Measurements from ENCODE around the gene FAM184B. TPM values are rescaled to one million over a fixed set of nuclear protein-coding genes. Genes with fewer than 3 reads are reported as not detected.
A peak's percentile ranks its signal among the peaks of the same experiment; 100 is the strongest.
"Not testable (repeated sequence)": the region's sequence is repeated elsewhere in the genome, so short reads cannot be mapped to it uniquely, and the experiment has no call there.

FAM184B gene
- total RNA-seq, 1 donor from 2014 or later: not detected

- Histone ChIP-seq H3K9ac (no peak overlapping the region), H4K20me1 (ENCODE audit: low read depth) (no peaks in the 10 kb centered on the region), H3K36me3 (no peaks in the 10 kb centered on the region), H3K79me2 (ENCODE audit: low read depth) (no peaks in the 10 kb centered on the region), H2AFZ (replicated peaks) (no peak overlapping the region), H3F3A (ENCODE audit: low read depth) (peaks cover 3% of the 10 kb centered on the region), H3K27me3 (no peaks in the 10 kb centered on the region), H3K9me3 (ENCODE audit: low read depth) (no peaks in the 10 kb centered on the region), H3K4me1 (no peaks in the 10 kb centered on the region), H3K4me2 (no peak overlapping the region), H3K27ac (no peak overlapping the region), H3K4me3 (no peak overlapping the region)
- TF ChIP-seq EZH2 (IDR thresholded peaks at IDR 0.05) (no peak), EZH2phosphoT487 (IDR thresholded peaks at IDR 0.05) (no peak)
- TF ChIP-seq, protein P1, sequence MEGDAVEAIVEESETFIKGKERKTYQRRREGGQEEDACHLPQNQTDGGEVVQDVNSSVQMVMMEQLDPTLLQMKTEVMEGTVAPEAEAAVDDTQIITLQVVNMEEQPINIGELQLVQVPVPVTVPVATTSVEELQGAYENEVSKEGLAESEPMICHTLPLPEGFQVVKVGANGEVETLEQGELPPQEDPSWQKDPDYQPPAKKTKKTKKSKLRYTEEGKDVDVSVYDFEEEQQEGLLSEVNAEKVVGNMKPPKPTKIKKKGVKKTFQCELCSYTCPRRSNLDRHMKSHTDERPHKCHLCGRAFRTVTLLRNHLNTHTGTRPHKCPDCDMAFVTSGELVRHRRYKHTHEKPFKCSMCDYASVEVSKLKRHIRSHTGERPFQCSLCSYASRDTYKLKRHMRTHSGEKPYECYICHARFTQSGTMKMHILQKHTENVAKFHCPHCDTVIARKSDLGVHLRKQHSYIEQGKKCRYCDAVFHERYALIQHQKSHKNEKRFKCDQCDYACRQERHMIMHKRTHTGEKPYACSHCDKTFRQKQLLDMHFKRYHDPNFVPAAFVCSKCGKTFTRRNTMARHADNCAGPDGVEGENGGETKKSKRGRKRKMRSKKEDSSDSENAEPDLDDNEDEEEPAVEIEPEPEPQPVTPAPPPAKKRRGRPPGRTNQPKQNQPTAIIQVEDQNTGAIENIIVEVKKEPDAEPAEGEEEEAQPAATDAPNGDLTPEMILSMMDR (IDR thresholded peaks at IDR 0.05): no peak
- H3K27me3 Mint-ChIP-seq (ENCODE audit: insufficient read depth, low read depth): no peaks in the 10 kb centered on the region
- H3K4me3 Mint-ChIP-seq: no peak overlapping the region
- DNase-seq (ENCODE audit: low spot score): peak; percentile 21
- H3K27ac Mint-ChIP-seq: peak overlapping the region; percentile 14
- H3K36me3 Mint-ChIP-seq: no peaks in the 10 kb centered on the region
- peaks cover 15% of the 10 kb centered on the region for H3K4me1 Mint-ChIP-seq
- H3K9me3 Mint-ChIP-seq: no peaks in the 10 kb centered on the region
Measured at GRCh38 chr4:17688011-17688441, 93.4 kb downstream of the FAM184B start.

GRCh38 chr4:17687237-17687857 lies 94.1 kb downstream of the FAM184B start:
- Histone ChIP-seq H3K4me3 (no peak overlapping the region), H3K36me3 (no peaks in the 10 kb centered on the region), H3K27me3 (no peaks in the 10 kb centered on the region), H3K79me2 (ENCODE audit: low read depth) (no peaks in the 10 kb centered on the region), H3K4me1 (no peaks in the 10 kb centered on the region), H3K9ac (no peak overlapping the region), H2AFZ (replicated peaks) (no peak overlapping the region), H3K9me3 (ENCODE audit: low read depth) (no peaks in the 10 kb centered on the region), H3F3A (ENCODE audit: low read depth) (peaks cover 3% of the 10 kb centered on the region), H3K4me2 (no peak overlapping the region), H4K20me1 (ENCODE audit: low read depth) (no peaks in the 10 kb centered on the region), H3K27ac (no peak overlapping the region)
- no peak for TF ChIP-seq EZH2 (IDR thresholded peaks at IDR 0.05)
- TF ChIP-seq, protein P1 (IDR thresholded peaks at IDR 0.05): no peak
- Mint-ChIP-seq H3K36me3 (no peaks in the 10 kb centered on the region), H3K27ac (peak overlapping the region; percentile 14), H3K9me3 (no peaks in the 10 kb centered on the region), H3K4me3 (no peak overlapping the region), H3K27me3 (ENCODE audit: insufficient read depth, low read depth) (no peaks in the 10 kb centered on the region), H3K4me1 (peaks cover 16% of the 10 kb centered on the region)
- no peak for DNase-seq (ENCODE audit: low spot score)

DNA sequence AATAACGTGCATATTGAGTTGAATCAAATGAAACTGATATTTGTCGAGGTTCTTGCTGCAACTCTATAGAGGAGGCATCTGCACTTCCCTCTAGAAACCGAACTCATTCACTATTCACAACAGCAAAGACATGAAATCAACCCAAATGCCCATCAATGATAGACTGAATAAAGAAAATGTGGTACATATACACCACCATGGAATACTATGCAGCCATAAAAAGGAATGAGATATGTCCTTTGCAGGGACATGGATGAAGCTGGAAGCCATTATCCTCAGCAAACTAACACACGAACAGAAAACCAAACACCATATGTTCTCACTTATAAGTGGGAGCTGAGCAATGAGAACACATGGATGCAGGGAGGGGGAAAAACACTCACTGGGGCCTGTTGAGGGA lies 96.8 kb downstream of the FAM184B start:
- DNase-seq (ENCODE audit: low spot score): not testable (repeated sequence)

DNA sequence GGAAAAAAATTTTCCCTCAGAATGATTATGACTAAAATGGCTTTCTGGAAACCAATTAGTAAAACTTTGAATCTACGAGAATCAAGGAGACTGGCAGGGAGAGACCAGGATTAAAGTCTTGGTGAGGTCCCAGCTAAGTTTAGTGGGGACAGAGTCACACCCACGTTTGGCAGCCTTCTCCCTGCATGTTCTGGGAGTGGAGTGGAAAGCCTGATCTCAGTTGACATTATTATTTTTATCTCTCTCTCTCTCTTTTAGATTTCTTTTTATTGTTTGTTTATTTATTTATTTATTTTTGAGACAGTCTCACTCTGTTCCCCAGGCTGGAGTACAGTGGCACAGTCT lies 99.2 kb downstream of the FAM184B start:
- Histone ChIP-seq H4K20me1 (ENCODE audit: low read depth) (no peaks in the 10 kb centered on the region), H3K79me2 (ENCODE audit: low read depth) (no peaks in the 10 kb centered on the region), H3K27me3 (no peaks in the 10 kb centered on the region), H2AFZ (replicated peaks) (no peak overlapping the region), H3K36me3 (no peaks in the 10 kb centered on the region), H3K4me2 (no peak overlapping the region), H3K9ac (no peak overlapping the region), H3K27ac (no peak overlapping the region), H3F3A (ENCODE audit: low read depth) (no peaks in the 10 kb centered on the region), H3K9me3 (ENCODE audit: low read depth) (no peaks in the 10 kb centered on the region), H3K4me3 (no peak overlapping the region), H3K4me1 (no peaks in the 10 kb centered on the region)
- Mint-ChIP-seq H3K27me3 (ENCODE audit: insufficient read depth, low read depth) (peaks cover 2% of the 10 kb centered on the region), H3K9me3 (peaks cover 4% of the 10 kb centered on the region), H3K36me3 (no peaks in the 10 kb centered on the region), H3K27ac (no peak overlapping the region), H3K4me1 (peaks cover 5% of the 10 kb centered on the region), H3K4me3 (no peak overlapping the region)
- TF ChIP-seq, protein P1 (IDR thresholded peaks at IDR 0.05): no peak
- TF ChIP-seq EZH2phosphoT487 (IDR thresholded peaks at IDR 0.05): no peak
- TF ChIP-seq EZH2 (IDR thresholded peaks at IDR 0.05): no peak
- no peak for DNase-seq (ENCODE audit: low spot score)

More for the DNA sequence above, 96.8 kb downstream of the FAM184B start:
- H3K36me3 Mint-ChIP-seq; H3K4me3 Mint-ChIP-seq; H3K27me3 ChIP-seq; H3K27ac ChIP-seq; H3K4me3 ChIP-seq; H3K9me3 Mint-ChIP-seq; H3F3A ChIP-seq (ENCODE audit: low read depth); H3K27me3 Mint-ChIP-seq (ENCODE audit: insufficient read depth, low read depth); H4K20me1 ChIP-seq (ENCODE audit: low read depth); H3K9me3 ChIP-seq (ENCODE audit: low read depth); H2AFZ ChIP-seq (replicated peaks); H3K27ac Mint-ChIP-seq; H3K4me1 ChIP-seq; H3K36me3 ChIP-seq; H3K9ac ChIP-seq; H3K4me2 ChIP-seq; H3K79me2 ChIP-seq (ENCODE audit: low read depth): not testable (repeated sequence)
- peaks cover 16% of the 10 kb centered on the region for H3K4me1 Mint-ChIP-seq

Data from neural progenitor cell (in vitro differentiated cells).